Natural killer cell treated with Interleukin-12 subunit alpha and Interleukin-12 subunit beta and Interleukin-15 and Interleukin-18, amount 100 ng/mL, for 72 hours (primary cell): ENCODE measurements around the gene CFAP251. TPM values are rescaled to one million over a fixed set of nuclear protein-coding genes. Genes with fewer than 3 reads are reported as not detected.
A peak's percentile ranks its signal among the peaks of the same experiment; 100 is the strongest.
"Not testable (repeated sequence)": the region's sequence is repeated elsewhere in the genome, so short reads cannot be mapped to it uniquely, and the experiment has no call there.

Experiments
- ATAC-seq, 2 donors: fragments of 150-1000 bp; cut with Tn5 transposase in 1 of 2; sonication (Bioruptor Pico), chemical (Tn5 transposase) in 1 of 2; 2 replicates each; pipeline ENCODE4 v1.10.0; 2021
- DNase-seq: peaks from one replicate; pipeline ENCODE4 v3.0.0; 2022; ENCODE audit warnings: low spot score
- H3K27ac Mint-ChIP-seq, 2 donors: 1 replicate in 1 of 2; 2 replicates in 1 of 2; pipeline ENCODE4 v1.8.0; 2022; ENCODE audit warnings: mixed read lengths in 2 of 2, mild to moderate bottlenecking in 1 of 2, moderate library complexity in 1 of 2
- H3K27me3 Mint-ChIP-seq, 2 donors: 1 replicate in 1 of 2; 2 replicates in 1 of 2; pipeline ENCODE4 v1.8.0; 2022; ENCODE audit warnings: mixed read lengths in 2 of 2
- H3K36me3 Mint-ChIP-seq: one replicate; pipeline ENCODE4 v1.8.0; 2022; ENCODE audit warnings: mixed read lengths
- H3K4me1 Mint-ChIP-seq, 2 donors: 1 replicate in 1 of 2; 2 replicates in 1 of 2; pipeline ENCODE4 v1.8.0; 2022; ENCODE audit warnings: low read depth in 2 of 2, mixed read lengths in 2 of 2, mild to moderate bottlenecking in 1 of 2
- H3K4me3 Mint-ChIP-seq: one replicate; pipeline ENCODE4 v1.8.0; 2022; ENCODE audit warnings: mixed read lengths
- H3K9me3 Mint-ChIP-seq: 2 replicates; pipeline ENCODE4 v1.8.0; 2022; ENCODE audit warnings: mixed read lengths
- total RNA-seq, 2 donors: library from RNA; stranded (reverse); gene quantifications; one replicate each; pipeline ENCODE4 v1.2.3, GENCODE V29; 2022

The CFAP251 gene
- total RNA-seq, 2 donors from 2014 or later: 2.0 to 2.9 TPM

DNA sequence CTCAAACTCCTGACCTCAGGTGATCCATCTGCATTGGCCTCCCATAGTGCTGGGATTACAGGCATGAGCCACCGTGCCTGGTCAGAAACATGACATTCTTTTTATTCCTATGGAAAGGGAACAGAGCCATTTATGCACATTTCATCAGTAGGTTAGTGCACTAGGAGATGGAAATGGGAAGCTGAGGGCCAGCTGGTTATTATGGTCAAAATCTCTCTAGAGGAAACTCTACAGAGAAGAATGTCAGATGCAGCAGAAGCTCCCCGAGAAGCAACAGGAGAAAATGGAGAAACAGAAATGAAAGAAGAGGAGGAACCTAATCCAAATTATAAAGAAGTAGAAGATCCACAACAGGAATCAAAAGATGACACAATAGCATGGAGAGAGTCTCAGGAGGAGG is 2.7 kb downstream of the CFAP251 start:
- no peak overlapping the region for H3K27ac Mint-ChIP-seq
- H3K27me3 Mint-ChIP-seq: peaks cover 0 to 2% of the 10 kb centered on the region in 2 donors
- peaks cover 15 to 21% of the 10 kb centered on the region in 2 donors for H3K4me1 Mint-ChIP-seq
- no peak for ATAC-seq
- no peaks in the 10 kb centered on the region for H3K9me3 Mint-ChIP-seq
- no peak for DNase-seq
- no peak overlapping the region for H3K4me3 Mint-ChIP-seq
- H3K36me3 Mint-ChIP-seq: peaks cover 9% of the 10 kb centered on the region

DNA sequence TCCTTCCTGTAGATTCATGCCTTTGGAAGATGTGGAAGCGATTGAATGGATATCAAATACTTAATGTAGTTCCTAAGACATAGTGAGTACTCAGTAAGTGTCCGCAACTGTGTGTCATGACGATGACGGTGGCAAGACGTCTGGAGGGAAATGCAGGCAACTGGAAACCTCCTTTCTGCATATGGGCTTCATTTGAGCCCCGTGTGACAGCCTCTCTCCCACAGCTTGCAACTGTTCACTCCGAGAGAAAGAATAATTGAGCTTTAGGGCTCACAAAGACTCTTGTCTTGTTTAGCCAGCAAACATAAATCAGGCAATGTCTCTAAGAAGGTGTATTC is 6.9 kb downstream of the CFAP251 start:
- H3K4me3 Mint-ChIP-seq: no peak overlapping the region
- H3K27ac Mint-ChIP-seq: peak overlapping the region in 1 of 2 donors; percentile 43
- DNase-seq (no peak), ATAC-seq (no peak)
- no peaks in the 10 kb centered on the region for H3K9me3 Mint-ChIP-seq
- no peaks in the 10 kb centered on the region for H3K36me3 Mint-ChIP-seq
- peaks cover 6 to 14% of the 10 kb centered on the region in 2 donors for H3K4me1 Mint-ChIP-seq
- H3K27me3 Mint-ChIP-seq: peaks cover 0 to 2% of the 10 kb centered on the region in 2 donors

DNA sequence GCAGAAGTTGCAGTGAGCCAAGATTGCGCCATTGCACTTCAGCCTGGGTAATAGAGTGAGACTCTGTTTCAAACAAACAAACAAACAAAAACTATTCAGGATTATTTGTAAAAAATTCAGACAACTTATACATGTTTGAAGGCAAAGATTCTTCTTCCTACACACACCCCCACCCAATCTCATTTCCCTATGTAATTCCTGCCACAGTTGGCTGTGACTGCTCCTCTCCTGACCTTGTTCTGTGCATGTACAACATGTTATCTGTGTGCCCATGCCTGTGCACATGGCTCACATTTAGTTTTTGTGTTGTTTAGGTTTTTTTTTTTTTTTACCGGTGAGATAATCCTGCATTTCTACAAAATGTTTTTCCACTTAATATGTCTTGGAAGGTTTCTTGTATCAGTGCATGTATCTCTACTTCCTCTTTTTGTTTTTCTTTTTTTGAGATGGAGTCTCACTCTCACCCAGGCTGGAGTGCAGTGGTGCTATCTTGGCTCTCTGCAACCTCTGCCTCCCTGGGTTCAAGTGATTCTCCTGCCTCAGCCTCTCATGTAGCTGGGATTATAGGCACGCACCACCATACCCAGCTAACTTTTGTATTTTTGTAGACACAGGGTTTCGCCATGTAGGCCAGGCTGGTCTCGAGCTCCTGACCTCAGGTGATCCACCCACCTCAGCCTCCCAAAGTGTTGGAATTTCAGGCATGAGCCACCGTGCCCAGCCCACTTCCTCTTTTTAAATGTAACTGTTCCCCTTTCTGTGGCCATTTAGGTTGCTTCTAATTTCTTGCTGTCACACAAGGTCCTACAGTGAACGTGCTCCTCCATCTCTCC is 8.7 kb downstream of the CFAP251 start:
- Mint-ChIP-seq H3K27ac (peak overlapping the region in 1 of 2 donors; percentile 9), H3K9me3 (no peaks in the 10 kb centered on the region), H3K4me1 (peaks cover 6 to 9% of the 10 kb centered on the region in 2 donors), H3K4me3 (no peak overlapping the region), H3K36me3 (no peaks in the 10 kb centered on the region), H3K27me3 (peaks cover 0 to 2% of the 10 kb centered on the region in 2 donors)
- ATAC-seq: no peak
- no peak for DNase-seq

DNA sequence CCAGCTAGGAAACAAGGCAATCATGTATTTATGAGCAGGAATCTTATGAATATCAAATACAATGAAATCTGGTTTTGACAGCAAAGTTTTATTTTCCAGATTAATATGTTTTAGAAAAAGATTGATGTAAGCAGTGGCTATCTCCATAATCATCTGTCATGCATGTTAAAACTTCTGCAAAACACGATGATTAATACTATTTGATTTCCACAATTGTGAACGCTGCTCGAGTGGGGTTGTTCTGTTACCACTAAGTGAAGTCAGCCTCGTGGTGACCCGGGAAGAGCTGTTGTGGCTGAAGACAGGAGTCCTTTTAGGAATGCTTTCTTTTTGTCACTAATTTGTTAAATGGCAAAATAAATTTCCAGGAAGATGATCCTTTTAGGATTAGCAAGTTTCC is 9.4 kb downstream of the CFAP251 start:
- no peak overlapping the region for H3K27ac Mint-ChIP-seq
- H3K9me3 Mint-ChIP-seq: no peaks in the 10 kb centered on the region
- peaks cover 6 to 9% of the 10 kb centered on the region in 2 donors for H3K4me1 Mint-ChIP-seq
- no peaks in the 10 kb centered on the region for H3K36me3 Mint-ChIP-seq
- ATAC-seq: no peak
- H3K4me3 Mint-ChIP-seq: no peak overlapping the region
- no peak for DNase-seq
- peaks cover 0 to 2% of the 10 kb centered on the region in 2 donors for H3K27me3 Mint-ChIP-seq

DNA sequence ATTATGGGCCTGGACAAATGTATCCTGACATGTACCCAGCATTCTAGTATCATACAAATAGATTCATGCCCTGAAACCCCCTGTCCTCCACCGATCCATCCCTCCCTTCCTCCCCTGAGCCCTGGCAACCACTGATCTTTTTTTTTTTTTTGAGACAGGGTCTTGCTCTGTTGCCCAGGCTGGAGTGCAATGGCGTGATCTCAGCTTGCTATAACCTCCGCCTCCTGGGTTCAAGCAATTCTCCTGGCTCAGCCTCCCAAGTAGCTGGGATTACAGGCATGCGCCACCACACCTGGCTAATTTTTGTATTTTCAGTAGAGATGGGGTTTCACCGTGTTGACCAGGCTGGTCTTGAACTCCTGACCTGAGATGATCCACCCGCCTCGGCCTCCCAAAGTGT is 11.2 kb downstream of the CFAP251 start:
- H3K27me3 Mint-ChIP-seq, H3K4me3 Mint-ChIP-seq, DNase-seq, H3K9me3 Mint-ChIP-seq, H3K36me3 Mint-ChIP-seq, H3K27ac Mint-ChIP-seq, H3K4me1 Mint-ChIP-seq, ATAC-seq: not testable (repeated sequence)

DNA sequence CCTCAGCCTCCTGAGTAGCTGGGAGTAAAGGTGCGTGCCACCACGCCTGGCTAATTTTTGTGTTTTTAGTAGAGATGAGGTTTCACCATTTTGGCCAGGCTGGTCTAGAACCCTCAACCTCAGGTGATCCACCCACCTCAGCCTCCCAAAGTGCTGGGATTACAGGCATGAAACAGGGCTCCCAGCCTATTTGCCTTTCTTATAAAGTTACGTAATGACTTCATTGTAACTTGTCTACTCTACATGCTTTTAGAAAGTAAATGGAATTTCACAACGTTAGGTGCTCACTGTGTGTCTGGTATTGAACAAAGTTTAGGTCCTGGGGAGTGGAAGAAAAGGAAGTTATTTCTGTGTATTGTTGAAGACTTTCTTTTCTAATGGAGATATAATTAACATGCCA is 12.5 kb downstream of the CFAP251 start:
- Mint-ChIP-seq H3K4me1 (peaks cover 2 to 5% of the 10 kb centered on the region in 2 donors), H3K9me3 (no peaks in the 10 kb centered on the region), H3K36me3 (no peaks in the 10 kb centered on the region), H3K27me3 (no peaks in the 10 kb centered on the region), H3K27ac (no peak overlapping the region), H3K4me3 (no peak overlapping the region)
- ATAC-seq: no peak
- DNase-seq: no peak

DNA sequence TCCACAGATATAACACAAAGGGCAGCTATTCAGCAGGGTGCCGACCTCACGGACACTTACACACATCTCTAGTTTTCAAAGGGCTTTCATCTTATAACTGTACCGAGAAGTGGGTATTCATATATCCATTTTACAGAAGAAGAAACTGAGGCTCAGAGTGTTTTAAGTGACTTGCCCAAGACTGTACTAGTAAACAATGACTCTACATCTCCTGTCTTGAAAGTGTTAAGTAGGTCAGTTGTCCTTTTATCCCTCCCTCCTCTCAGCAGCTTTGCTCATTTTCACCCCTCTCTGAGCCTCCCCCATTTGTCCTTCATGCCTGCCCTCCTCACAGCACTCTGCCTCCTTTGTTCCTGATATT is 13.8 kb downstream of the CFAP251 start:
- H3K27ac Mint-ChIP-seq: no peak overlapping the region
- ATAC-seq: no peak

DNA sequence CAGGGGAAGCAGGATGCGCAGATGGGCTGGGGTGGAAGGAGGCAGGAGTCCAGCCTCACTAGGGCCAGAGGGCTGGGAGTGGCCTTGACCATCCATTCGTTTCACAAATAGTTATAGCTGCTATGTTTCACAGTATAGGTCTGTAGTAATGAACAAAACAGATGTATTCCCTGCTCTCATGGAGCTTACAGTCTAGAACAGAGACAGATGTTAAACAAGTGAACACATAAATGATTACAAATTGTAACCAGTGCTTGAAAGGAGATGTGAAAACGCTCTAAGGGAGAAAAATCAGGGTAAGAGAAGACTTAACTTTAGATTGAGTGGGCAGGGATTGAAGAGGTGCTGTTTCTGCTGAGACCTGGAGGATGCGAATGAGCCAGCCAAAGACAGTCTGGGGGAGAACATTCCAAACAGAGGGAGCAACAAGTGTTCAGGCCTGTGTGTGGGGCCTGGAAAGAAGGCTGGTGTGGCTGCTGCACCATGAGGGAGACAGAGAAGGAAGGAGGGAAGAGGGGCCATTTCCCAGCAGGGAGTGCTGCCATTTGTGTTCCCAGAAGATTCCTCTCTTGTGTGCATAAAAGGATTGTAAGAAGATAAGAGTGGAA is 14.6 kb downstream of the CFAP251 start:
- ATAC-seq: no peak
- Mint-ChIP-seq H3K27me3 (no peaks in the 10 kb centered on the region), H3K27ac (no peak overlapping the region), H3K9me3 (no peaks in the 10 kb centered on the region), H3K4me1 (peaks cover 0 to 5% of the 10 kb centered on the region in 2 donors), H3K36me3 (no peaks in the 10 kb centered on the region), H3K4me3 (no peak overlapping the region)
- no peak for DNase-seq

More for the DNA sequence above, 13.8 kb downstream of the CFAP251 start:
- Mint-ChIP-seq H3K4me3 (no peak overlapping the region), H3K36me3 (no peaks in the 10 kb centered on the region), H3K27me3 (no peaks in the 10 kb centered on the region), H3K9me3 (no peaks in the 10 kb centered on the region), H3K4me1 (peaks cover 0 to 5% of the 10 kb centered on the region in 2 donors)
- DNase-seq: no peak

DNA sequence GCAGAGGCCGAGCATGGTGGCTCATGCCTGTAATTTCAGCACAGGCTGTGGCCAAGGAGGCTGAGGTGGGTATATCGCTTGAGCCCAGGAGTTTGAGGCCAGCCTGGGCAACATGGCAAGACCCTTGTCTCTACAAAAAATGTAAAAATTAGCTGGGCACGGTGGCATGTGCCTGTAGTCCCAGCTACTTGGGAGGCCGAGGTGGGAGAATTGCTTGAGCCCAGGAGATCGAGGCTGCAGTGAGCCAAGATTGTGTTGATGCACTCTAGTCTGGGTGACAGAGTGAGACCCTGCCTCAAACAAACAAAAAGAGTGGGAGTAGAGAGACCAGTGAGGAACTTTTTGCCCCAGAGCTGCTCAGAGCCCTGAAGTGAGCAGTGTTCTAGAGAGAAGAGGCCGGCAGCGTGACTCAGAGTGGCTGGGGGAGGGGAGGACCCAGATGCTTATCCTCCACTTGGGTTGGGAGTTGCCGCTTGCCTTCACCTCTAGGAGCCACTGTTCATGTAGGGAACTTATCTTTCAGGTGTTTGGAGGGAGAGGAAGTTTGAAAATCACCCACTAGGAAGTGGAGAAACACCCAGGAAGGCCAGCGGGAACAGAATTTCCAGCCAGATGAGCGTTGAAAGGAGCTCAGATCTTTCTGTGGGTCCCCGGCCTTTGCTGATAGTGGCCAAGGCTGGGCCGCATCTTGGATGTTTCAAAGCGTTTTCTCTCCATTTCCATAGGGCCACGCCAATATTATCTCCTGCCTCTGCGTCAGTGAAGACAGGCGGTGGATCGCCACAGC is 15.3 kb downstream of the CFAP251 start:
- Mint-ChIP-seq H3K36me3 (no peaks in the 10 kb centered on the region), H3K27ac (no peak overlapping the region), H3K4me3 (no peak overlapping the region), H3K9me3 (no peaks in the 10 kb centered on the region), H3K27me3 (no peaks in the 10 kb centered on the region), H3K4me1 (peaks cover 0 to 5% of the 10 kb centered on the region in 2 donors)
- DNase-seq (no peak), ATAC-seq (no peak)

DNA sequence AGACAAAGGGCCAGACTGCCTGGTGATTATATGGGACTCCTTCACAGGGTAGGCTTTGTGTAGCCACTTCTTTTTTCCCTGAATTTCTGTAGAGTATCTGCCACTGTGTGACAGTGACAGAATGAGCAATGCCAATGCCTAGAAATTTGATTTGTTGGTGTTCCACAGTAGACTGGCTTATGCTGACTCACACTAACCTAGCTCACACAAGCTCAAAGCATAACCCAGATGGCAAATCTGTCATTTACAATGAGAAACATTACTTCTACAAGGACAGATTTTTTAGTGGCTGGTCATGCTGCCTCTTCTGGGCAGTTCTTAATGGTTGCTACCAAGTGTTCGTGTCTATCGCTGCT is 15.9 kb downstream of the CFAP251 start:
- Mint-ChIP-seq H3K27me3 (no peaks in the 10 kb centered on the region), H3K4me1 (peaks cover 2 to 10% of the 10 kb centered on the region in 2 donors), H3K36me3 (no peaks in the 10 kb centered on the region), H3K4me3 (no peak overlapping the region), H3K9me3 (no peaks in the 10 kb centered on the region), H3K27ac (no peak overlapping the region)
- DNase-seq (no peak), ATAC-seq (no peak)

DNA sequence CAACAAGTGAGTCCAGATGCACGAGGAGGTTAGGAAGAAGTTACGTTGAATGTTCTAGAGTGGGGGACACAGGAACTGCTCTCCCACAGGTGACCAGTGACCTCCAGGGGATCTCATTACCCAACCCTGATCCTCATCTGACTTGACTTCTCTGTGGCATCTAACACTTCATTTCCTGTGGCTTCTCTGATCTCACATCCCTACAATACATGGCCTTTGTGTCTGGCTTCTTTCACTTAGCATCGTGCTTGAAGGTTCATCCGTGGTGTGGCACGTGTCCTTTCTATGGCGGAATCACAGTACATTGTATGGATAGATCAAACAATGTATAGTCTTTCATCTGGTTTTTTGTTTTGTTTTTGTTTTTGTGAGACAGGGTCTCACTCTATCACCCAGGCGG is 19.3 kb downstream of the CFAP251 start:
- H3K4me3 Mint-ChIP-seq: no peak overlapping the region
- peaks cover 2 to 11% of the 10 kb centered on the region in 2 donors for H3K4me1 Mint-ChIP-seq
- H3K36me3 Mint-ChIP-seq: no peaks in the 10 kb centered on the region
- H3K27me3 Mint-ChIP-seq: no peaks in the 10 kb centered on the region
- no peaks in the 10 kb centered on the region for H3K9me3 Mint-ChIP-seq
- H3K27ac Mint-ChIP-seq: no peak overlapping the region
- ATAC-seq (no peak), DNase-seq (no peak)

DNA sequence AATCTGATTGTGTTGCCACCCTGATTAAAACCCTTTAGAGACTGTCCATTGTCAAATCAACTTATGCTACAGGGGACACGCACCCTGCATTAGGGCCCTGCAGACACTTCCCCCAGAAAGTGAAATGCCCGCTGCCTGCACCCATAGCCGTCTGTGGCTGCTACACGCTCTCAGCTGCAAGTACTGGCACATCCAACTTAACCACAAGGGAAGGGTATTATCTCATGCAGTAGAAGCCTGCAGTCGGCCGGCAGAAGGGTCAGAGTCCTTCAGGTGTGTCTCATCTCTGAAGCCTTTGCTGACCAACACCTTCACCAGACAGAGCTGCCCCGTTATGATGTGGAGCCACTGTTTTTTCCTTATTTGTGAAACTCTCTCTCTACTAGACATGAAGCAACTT is 20.8 kb downstream of the CFAP251 start:
- ATAC-seq (no peak), DNase-seq (no peak)
- H3K9me3 Mint-ChIP-seq: no peaks in the 10 kb centered on the region
- H3K36me3 Mint-ChIP-seq: no peaks in the 10 kb centered on the region
- no peak overlapping the region for H3K27ac Mint-ChIP-seq
- no peak overlapping the region for H3K4me3 Mint-ChIP-seq
- no peaks in the 10 kb centered on the region for H3K27me3 Mint-ChIP-seq
- H3K4me1 Mint-ChIP-seq: peaks cover 2 to 11% of the 10 kb centered on the region in 2 donors

DNA sequence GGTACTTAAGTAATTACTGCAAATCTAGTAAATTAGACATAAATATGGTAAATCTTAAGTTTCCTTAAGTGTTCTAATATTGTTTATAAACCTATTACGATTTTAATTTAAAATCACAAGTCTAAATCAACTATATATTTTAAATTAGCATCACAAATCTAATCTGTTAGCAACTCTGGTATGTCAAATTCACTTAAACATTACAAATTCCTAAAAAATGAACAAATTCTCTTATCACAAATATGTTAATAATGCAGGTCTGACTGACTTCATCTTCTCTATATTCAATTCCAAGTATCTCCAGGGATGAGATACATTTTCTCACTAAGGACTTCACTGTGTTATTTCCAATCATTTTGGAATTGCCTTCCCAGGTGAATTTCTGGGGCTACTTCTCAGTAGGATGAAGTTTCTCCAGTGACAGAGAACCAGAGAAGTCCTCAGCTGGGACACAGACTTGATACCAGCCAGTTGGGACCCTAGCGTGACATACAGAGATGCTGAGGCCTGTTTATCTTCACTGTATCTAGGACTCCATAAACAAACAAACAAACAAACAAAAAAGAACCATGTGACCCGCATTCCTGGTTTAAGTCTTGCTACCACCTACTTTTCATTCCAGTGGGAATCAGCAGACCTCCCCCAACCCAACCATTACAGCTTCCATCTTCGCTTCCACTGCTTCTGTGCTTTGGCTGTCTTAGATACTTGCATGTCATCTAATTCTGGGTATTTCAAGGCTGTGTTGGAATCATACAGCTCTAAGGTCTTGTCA is 21.8 kb downstream of the CFAP251 start:
- Mint-ChIP-seq H3K9me3 (no peaks in the 10 kb centered on the region), H3K27me3 (no peaks in the 10 kb centered on the region), H3K36me3 (no peaks in the 10 kb centered on the region), H3K4me1 (peaks cover 2 to 11% of the 10 kb centered on the region in 2 donors), H3K4me3 (no peak overlapping the region), H3K27ac (no peak overlapping the region)
- ATAC-seq (no peak), DNase-seq (no peak)
